UCSD-AML1 (cell line): ENCODE measurements around the gene CPAMD8.

Source experiments
- DNase-seq: peaks from one replicate; lab custom pipeline; 2025; ENCODE audit not compliant: unreplicated experiment; lab: John Stamatoyannopoulos, UW

Gene CPAMD8

DNA sequence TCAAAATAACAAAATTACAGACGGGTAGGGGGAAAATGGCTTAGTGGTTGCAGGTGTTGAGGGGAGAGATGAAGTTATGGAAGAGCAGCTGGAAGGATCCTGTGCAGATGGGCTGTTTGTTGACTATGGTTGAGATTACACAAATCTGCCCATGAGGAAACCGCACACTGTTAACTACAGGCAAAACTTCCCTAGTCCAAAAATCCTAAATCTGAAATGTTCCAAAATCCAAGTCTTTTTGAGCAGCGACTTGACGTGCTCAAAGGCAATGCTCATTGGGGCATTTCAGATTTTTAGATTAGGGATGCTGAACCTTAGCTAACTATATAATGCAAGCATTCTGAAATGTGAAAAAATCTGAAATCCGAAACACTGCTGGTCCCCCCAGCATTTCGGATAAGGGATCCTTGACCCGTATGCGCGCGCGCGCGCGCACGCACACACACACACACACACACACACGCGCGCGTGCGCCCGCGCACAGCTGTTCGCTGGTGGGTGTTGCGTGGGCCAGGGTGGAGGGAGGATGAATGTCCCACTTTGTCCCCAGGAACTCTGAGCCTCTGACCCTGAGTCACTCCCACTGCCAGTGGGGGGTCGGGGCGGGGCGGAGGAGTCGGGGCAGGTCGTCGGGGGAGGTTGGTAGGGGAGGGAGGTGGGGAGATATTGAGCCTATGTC is 131.0 kb downstream of the CPAMD8 start:
- no peak for DNase-seq

DNA sequence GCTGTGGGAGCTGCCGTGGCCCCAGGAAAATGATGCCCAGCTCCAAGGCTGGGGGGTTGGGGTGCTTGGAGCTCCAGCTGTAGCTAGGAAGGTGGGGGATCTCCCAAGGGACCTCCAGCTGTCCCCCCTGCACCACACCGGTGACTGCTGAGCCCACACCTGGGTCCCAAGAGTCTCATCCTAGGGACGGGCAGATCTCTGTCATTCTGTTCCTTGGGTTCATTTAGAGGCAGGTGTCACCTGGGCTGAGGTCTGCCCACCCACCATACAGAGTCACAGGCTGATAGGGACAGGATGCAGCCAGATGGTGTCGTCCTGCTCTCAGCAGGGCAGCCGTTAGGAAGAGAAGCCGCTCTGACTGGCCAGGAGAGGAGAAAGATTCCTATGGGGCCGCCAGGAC is 132.5 kb downstream of the CPAMD8 start:
- DNase-seq, result no peak

DNA sequence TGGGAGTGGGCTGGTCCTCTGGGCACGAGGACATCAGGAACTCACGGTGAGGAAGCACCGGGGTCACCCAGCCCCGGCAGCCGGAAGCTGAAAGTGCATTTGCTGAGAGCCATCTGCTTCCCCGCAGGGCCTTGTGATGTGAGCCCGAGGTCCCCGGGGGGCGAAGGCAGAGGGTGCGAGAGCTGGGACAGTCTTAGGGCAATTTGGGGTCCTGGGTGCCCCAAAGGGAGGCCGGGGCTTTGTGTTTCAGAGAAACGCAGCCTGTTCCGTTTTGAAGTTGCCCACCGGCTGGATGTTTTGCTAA is 133.0 kb downstream of the CPAMD8 start:
- DNase-seq, result peak; percentile 26

DNA sequence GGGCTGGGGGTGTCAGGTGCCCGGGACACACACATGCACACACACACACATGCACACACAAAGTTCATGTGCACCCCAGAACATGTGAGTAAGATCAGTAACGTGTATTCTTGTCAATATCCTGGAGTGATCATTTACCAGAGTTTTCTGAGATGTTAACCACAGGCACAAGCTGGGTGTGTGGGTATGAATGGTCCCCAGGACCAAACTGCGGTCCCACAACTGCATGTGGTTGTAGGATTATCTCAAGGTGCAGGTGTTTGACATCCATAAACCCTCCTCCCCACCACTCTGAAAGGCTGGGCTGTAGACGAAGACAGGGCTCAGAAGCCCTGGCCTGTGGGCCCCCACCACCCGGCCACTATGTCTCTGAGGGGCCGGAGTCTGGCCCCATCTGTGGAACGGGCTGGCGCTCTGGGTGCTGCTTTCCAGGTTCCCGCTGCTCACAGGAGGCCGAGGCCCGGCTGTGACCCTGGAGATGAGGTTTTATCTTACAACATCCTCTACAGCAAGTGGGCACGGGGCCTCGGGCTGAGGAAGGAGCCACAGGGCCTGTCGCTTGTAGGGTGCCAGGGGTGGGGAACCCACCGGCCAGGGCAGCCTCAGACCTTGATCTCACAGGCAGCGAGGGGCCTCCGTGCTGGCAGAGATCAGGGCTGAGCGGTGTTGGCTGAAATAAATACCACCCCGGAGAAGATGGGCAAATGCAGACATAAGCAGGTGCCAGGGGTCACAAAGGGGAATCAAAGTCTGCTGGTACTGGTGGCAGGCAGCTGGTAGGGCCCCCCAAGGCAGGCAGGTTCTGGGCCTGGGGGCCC is 133.5 kb downstream of the CPAMD8 start:
- no peak for DNase-seq

DNA sequence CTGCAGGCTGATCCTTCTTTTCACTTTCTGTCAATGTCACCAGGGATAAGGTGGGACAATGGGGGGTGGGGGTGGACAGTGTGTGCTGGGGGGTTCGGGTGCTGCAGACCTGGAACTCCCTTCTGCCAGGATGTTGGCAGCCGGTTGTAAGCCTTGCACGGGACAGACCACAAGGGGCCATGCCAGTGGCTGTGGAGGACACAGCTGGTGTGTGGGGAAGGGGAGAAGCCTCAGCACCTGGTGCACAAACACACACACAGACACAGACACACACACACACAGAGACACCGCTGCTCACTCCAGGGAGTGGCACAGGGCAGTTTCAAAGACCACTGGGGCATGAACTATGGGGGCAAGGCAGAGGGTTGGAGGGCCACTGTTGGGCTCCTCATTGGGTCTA is 134.2 kb downstream of the CPAMD8 start:
- DNase-seq, result no peak

DNA sequence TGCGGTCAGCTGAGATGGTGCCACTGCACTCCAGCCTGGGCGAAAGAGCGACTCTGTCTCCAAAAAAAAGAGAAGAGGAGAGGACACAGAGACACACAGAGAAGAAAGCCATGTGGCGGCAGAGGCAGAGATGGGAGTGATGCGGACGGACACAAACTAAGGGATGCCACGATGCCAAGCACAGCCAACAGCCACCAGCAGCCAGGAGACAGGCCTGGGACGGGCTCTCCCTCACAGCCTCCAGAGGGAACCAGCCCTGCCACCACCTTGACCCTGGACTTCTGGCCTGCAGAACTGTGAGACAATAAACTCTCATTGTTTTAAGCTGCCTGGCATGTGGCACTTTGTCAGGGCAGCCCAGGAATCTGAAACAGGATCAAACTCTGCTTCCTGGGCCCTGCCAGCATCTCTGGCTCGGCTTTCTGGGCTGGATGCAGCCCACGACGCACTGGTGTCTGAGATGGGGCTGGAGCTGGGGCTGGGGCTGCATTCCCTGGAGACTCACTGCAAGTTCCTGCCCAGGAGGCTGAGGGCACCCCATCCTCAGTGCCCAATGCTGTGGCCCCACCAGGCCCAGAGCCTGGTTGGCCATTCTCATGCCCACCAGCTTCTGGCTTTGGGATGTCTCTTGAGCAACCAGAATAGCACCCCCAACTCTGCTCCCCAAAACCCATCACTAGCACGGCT is 134.8 kb downstream of the CPAMD8 start:
- DNase-seq, result no peak

DNA sequence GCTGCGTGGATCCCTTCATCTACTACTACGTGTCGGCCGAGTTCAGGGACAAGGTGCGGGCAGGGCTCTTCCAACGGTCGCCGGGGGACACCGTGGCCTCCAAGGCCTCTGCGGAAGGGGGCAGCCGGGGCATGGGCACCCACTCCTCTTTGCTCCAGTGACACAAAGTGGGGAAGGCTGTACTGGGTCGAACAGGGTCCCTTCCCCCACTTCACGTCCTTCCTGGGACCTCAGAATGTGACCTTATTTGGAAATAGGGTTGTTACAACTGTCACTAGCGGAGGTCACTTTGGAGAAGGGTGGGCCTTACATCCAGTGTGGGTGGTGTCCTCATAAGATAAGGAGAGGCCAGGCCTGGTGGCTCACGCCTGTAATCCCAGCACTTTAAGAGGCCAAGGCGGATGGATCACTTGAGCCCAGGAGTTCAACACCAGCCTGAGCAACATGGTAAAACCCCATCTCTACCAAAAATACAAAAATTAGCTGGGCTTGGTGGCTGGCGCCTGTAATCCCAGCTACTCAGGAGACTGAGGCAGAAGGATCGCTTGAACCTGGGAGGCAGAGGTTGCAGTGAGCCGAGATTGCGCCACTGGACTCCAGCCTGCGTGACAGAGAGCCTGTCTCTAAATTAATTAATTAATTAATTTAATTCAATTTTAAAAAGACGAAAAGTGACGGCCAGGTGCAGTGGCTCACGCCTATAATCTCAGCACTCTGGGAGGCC is 136.0 kb downstream of the CPAMD8 start:
- no peak for DNase-seq

DNA sequence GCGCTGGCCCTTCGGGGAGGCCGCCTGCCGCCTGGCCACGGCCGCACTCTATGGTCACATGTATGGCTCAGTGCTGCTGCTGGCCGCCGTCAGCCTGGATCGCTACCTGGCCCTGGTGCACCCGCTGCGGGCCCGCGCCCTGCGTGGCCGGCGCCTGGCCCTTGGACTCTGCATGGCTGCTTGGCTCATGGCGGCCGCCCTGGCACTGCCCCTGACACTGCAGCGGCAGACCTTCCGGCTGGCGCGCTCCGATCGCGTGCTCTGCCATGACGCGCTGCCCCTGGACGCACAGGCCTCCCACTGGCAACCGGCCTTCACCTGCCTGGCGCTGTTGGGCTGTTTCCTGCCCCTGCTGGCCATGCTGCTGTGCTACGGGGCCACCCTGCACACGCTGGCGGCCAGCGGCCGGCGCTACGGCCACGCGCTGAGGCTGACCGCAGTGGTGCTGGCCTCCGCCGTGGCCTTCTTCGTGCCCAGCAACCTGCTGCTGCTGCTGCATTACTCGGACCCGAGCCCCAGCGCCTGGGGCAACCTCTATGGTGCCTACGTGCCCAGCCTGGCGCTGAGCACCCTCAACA is 136.6 kb downstream of the CPAMD8 start:
- no peak for DNase-seq

DNA sequence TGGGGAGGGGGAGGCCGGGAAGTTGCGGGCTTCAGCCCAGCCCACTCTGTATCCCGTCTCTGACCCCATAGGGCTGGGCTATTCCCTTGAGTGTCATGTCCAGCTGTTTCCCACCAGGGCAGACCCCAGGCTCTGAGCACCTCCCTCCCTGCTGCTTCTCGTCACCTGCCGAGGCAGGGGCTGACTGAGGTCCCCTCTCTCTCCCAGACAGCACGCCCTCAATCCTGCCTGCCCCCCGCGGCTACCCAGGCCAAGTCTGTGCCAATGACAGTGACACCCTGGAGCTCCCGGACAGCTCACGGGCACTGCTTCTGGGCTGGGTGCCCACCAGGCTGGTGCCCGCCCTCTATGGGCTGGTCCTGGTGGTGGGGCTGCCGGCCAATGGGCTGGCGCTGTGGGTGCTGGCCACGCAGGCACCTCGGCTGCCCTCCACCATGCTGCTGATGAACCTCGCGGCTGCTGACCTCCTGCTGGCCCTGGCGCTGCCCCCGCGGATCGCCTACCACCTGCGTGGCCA is 137.2 kb downstream of the CPAMD8 start:
- DNase-seq, result peak; percentile 57

DNA sequence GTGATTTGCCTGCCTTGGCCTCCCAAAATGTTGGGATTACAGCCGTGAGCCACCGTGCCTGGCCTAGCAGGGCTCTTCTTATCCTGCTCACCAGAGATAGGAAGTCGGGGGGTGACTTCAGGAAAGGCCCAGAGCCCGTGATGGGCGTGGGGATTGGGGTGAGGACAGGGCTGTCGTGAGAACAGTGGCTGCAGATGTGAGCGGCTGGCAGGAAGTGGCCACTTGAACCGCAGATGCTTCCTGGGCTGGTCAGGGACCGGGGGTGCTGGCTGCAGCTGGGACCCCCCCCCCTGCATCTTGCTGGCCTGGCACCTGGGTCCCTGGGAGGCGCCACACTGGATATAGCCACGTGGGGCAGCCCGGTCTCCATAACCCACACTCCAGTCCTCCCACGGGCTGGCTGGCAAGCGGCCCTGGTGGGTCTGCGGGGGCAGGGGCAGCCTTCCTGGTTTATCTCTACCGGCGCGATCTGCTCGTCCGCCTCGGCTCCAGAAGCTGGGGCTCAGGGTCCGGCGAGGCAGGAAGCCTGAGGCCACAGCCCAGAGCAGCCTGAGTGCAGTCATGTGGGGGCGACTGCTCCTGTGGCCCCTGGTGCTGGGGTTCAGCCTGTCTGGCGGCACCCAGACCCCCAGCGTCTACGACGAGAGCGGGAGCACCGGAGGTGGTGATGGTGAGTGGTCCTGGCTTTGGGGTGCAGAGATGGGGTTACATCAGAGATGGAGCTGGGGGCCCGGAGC is 137.8 kb downstream of the CPAMD8 start, which contains the start of gene F2RL3:
Gene F2RL3 (plus strand): TSS at position 371 of the 737 bp plus-strand sequence. CDS start 191 bp downstream, at position 562.
- peak; percentile 95 for DNase-seq

DNA sequence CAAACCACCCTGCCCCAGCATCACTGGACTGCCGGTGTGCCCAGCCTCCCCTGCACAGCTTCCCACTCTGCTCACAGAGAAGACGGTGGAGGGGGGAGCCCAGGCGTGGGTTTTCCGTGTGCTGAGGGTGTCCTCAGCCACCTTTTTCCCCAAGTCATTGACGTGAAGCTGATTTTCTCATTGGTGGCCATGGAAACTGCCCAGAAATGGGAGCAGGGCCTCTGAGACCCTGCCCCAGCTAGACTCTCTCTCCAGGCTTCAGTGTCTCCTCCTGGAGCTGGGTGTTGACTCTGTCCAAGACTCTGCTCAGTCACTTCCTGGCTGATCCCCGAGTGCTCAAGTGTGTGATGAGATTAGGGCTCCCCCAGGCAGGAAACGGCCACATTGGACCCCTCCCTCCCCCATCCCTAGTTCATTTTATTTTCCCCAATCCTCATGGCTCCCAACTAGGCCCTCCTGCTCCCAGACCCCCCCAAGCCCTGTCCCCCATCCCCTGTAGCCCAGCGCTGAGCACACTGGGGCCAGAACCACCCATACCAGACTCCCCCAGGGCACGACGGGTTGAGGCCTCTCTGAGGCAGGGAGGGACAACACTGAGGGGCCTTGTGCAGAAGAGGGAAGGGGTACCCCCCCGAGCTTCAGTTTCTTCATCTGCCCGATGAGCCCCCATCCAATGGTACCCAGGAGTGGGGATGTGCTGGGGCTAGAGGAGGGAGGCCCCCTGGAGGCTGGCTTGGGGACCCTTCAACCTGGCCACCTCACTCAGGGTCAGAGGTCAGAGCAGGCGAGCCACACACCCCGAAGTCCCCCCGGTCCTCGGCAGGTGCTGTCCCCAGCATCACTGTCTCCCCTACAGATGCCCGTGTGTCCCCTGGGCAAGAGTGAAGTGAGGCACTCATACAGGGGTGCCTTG is 139.0 kb downstream of the CPAMD8 start:
- DNase-seq, result peak; percentile 62

DNA sequence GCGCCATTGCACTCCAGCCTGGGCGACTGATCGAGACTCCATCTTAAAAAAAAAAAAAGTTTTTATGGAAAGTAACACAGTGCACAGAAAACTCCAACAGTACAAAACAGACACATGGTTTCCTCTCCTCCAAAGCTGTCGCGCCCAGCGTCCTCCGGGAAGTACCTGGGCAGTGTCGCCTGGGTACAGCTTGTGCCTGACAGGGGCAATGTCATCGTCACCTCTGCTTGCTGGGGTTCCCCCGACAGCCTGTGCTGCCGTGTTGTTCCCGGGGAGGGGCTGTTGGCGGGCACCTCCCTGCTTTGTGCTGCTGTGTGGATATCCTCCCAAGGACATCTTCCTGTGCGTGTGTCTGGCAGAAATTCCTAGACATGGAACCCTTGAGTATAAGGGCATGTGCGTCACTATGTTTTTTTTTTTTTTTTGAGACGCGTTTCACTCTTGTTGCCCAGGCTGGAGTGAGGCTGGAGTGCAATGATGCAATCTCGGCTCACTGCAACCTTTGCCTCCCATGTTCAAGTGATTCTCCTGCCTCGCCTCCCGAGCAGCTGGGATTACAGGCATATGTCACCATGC is 140.2 kb downstream of the CPAMD8 start:
- DNase-seq, result no peak

DNA sequence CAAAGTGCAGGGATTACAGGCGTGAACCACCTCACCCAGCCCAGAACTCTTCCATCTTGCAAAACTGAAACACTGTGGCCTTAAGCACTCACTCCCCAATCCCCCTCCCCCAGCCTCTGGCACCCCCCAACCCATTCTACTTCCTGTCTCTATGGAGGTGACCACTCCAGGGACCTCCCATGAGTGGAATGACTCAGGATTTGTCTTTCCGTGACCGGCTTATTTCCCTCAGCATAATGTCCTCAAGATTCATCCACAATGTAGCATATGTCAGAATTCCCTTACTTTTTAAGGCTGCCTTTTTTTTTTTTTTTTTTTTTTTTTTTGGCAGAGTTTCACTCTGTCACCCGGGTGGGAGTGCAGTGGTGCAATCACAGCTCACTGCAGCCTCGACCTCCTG is 141.4 kb downstream of the CPAMD8 start:
- DNase-seq, result peak; percentile 26

DNA sequence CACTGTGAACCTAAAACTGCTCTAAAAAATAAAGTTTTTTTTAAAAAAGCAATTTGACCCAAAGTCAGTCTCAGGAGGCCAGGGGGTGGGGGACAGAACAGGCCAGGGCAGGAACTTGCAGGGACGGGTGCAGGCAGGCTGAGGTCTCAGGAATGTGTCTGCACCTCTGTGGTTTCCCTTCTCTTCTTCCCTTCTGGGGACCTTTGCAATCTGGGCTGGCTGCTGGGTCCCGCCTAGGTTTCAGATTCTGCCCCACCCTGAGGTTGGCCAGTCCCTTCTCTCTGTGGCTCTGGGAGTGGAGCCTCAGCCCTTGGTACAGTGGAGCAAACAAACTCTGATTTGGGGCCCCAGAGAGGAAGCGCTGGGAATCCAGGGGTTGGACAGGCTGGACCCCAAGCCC is 143.1 kb downstream of the CPAMD8 start:
- DNase-seq, result no peak

DNA sequence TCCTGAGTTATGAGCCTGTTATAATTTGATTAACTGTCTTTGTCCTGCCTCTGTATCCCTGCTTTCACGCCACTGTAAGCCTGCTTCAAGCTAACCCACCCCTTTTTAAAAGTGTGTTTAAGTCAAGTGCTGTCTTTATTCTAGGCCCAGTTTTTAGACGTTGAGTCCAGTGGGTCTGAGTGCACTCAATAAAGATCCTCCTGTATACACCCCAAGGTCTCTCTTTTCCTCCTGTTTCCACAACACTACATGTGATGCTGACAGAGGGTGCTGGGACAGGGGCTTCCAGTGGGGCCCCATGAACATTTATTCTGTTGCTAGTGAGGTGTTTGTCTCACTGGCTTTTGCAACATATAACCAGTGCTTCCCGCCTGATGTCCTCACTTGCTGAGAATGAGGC is 144.5 kb downstream of the CPAMD8 start:
- DNase-seq, result no peak

DNA sequence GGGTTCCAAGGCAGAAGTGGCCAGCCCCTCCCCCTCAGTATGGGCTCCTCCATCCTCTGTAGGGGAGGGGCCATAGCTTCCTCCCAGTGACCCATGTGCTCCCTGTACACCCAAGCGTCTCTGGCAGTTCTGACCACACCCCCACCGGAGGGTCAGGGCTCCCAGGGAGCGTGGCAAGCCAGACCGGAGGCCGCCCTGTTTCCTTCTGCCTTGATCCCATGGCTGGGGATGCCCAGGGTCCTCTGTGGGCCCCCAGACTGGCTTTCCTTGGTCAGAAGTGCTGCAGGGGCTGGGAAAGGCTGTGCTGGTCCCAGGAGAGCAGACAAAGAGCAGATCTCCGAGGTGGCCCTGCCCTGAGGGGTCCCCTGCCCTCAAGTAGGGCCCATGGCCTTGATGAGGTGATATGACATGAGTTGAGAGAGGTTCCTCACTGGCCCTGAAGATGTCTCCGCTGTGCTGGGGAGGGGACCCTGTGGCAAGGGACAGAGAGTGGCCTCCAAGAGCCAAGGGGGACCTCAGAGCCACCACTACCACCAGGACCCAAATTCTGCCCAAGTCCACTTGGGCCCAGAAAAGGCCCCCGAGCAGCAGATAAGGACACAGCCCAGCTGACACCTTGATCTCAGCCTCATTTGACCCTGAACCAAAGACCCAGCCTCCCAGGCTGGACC is 145.6 kb downstream of the CPAMD8 start:
- no peak for DNase-seq

DNA sequence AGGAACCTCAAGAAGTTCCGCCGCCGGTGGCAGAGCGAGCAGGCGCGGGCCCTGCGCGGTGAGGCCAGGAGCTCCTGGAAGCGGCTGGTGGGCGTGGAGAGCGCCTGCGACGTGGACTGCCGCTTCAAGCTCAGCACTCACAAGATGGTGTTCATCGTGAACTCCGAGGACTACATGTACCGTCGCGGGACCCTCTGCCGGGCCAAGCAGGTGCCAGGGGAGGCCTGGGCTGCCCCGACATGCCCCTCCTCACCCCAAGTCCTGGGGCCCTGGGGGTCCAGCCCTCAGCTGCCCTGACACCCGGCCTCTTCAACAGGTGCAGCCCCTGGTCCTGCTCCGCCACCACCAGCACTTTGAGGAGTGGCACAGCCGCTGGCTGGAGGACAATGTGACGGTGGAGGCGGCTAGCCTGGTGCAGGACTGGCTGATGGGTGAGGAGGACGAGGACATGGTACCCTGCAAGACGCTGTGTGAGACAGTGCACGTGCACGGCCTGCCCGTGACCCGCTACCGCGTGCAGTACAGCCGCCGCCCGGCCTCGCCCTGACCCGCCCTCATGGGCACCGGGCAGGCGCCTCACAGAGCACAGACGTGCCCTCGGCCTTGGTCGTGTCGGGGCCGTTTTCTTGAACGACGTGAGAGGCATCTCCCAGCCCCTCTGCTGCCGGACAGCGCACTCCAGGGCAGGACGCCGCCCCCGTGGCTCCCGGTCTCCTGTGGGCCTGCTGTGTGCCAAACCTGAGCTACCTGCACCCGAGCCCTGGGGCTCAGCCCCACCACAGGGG is 148.2 kb downstream of the CPAMD8 start:
- DNase-seq, result no peak
